ENCODE measurements around the gene TXNIP. TPM values are rescaled to one million over a fixed set of nuclear protein-coding genes. Genes with fewer than 3 reads are reported as not detected.
A peak's percentile ranks its signal among the peaks of the same experiment; 100 is the strongest.

The TXNIP gene
- total and polyA plus RNA-seq, 8 donors: 280 to 539 (median 379) TPM

GRCh38 chr1:145977486-145978470 is 18.6 kb downstream of the TXNIP start:
- no peaks in the 10 kb centered on the region for H3K27me3 ChIP-seq
- no peaks in the 10 kb centered on the region for H3K36me3 ChIP-seq
- peak; percentile 73 to 90 for TF ChIP-seq CTCF (IDR thresholded peaks at IDR 0.05)
- DNase-seq: peak in 2 of 4 donors; percentile 82 to 91
- peak overlapping the region in 1 of 2 donors; percentile 22 for H3K4me3 ChIP-seq
- peak overlapping the region; percentile 99 to 100 for H3K27ac ChIP-seq
- no peaks in the 10 kb centered on the region for H3K9me3 ChIP-seq
- peak; percentile 65 for ATAC-seq
- H3K4me1 ChIP-seq: peaks cover 35 to 62% of the 10 kb centered on the region in 2 donors
- intact Hi-C loops (cut with DNase I): loop anchor here in 1 of 2 donors (2.0 kb wide), 1 partner anchor 33 kb away; no protein-coding TSS in a partner anchor

GRCh38 chr1:145977016-145977415 is 19.4 kb downstream of the TXNIP start:
- no peak for DNase-seq
- no peak for ATAC-seq
- TF ChIP-seq CTCF (IDR thresholded peaks at IDR 0.05): no peak
- peaks cover 28 to 54% of the 10 kb centered on the region in 2 donors for H3K4me1 ChIP-seq
- peak overlapping the region; percentile 99 to 100 for H3K27ac ChIP-seq
- H3K4me3 ChIP-seq: no peak overlapping the region
- no peaks in the 10 kb centered on the region for H3K36me3 ChIP-seq
- intact Hi-C loops (cut with DNase I): loop anchor here in 1 of 2 donors (2.0 kb wide), 1 partner anchor 34 kb away; no protein-coding TSS in a partner anchor
- H3K27me3 ChIP-seq: no peaks in the 10 kb centered on the region
- H3K9me3 ChIP-seq: no peaks in the 10 kb centered on the region

GRCh38 chr1:145975216-145975615 is 21.2 kb downstream of the TXNIP start:
- Histone ChIP-seq H3K4me3 (no peak overlapping the region), H3K36me3 (no peaks in the 10 kb centered on the region), H3K27me3 (no peaks in the 10 kb centered on the region), H3K9me3 (no peaks in the 10 kb centered on the region), H3K4me1 (peaks cover 21 to 36% of the 10 kb centered on the region in 2 donors), H3K27ac (no peak overlapping the region)
- no peak for ATAC-seq
- no peak for TF ChIP-seq CTCF (IDR thresholded peaks at IDR 0.05)
- intact Hi-C loops (cut with DNase I): no loop called here
- no peak for DNase-seq

DNA sequence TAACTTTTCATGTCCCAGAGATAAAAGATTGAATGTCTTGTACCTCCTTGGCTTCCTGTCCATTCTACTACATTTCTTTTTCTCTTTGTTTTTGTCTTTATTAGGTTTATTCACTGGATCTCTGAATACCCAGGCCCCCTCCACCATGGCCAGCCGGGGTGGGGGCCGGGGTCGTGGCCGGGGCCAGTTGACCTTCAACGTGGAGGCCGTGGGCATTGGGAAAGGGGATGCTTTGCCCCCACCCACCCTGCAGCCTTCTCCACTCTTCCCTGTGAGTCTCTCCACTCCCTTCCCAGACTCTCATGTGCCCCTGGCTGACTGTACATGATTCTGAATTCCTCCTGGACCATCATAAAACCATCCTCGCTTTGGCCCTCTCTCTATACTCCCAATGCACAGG is 21.7 kb downstream of the TXNIP start:
- no peak for TF ChIP-seq CTCF (IDR thresholded peaks at IDR 0.05)
- no peaks in the 10 kb centered on the region for H3K36me3 ChIP-seq
- no peak overlapping the region for H3K4me3 ChIP-seq
- ATAC-seq (no peak), DNase-seq (no peak)
- H3K4me1 ChIP-seq: peaks cover 17 to 31% of the 10 kb centered on the region in 2 donors
- intact Hi-C loops (cut with DNase I): no loop called here
- H3K9me3 ChIP-seq: no peaks in the 10 kb centered on the region
- no peak overlapping the region for H3K27ac ChIP-seq
- H3K27me3 ChIP-seq: no peaks in the 10 kb centered on the region

- DNase-seq (no peak), ATAC-seq (no peak)
- Histone ChIP-seq H3K9me3 (peaks cover 0 to under 1% of the 10 kb centered on the region in 2 donors), H3K36me3 (no peaks in the 10 kb centered on the region), H3K27ac (no peak overlapping the region), H3K27me3 (no peaks in the 10 kb centered on the region), H3K4me1 (peaks cover under 1 to 10% of the 10 kb centered on the region in 2 donors), H3K4me3 (no peak overlapping the region)
- no peak for TF ChIP-seq CTCF (IDR thresholded peaks at IDR 0.05)
- intact Hi-C loops (cut with DNase I): no loop called here
These were observed 23.8 kb downstream of the TXNIP start for GRCh38 chr1:145972580-145972979.
